ENCODE results near the gene GABBR2.

GRCh38 chr9:98361645-98362044 is 347.1 kb downstream of the GABBR2 start:
- TF ChIP-seq POLR2AphosphoS5 (IDR thresholded peaks at IDR 0.05; ENCODE audit: low read depth) (no peak), CTCF (conservative IDR thresholded peaks at IDR 0.05; ENCODE audit: low read depth in 2 of 2) (no peak), ZNF331 (CRISPR knock-in tag; IDR thresholded peaks at IDR 0.05; ENCODE audit: low read depth) (no peak), JUNB (IDR thresholded peaks at IDR 0.05; ENCODE audit: unreplicated experiment) (no peak), CREB1 (CRISPR knock-in tag; IDR thresholded peaks at IDR 0.05; ENCODE audit: low read depth) (no peak), EZH2 (IDR thresholded peaks at IDR 0.05; ENCODE audit: low read depth, unreplicated experiment) (no peak), REST (IDR thresholded peaks at IDR 0.05; ENCODE audit: unreplicated experiment) (no peak), EZH2phosphoT487 (IDR thresholded peaks at IDR 0.05; ENCODE audit: unreplicated experiment) (no peak), NANOG (IDR thresholded peaks at IDR 0.05; ENCODE audit: borderline replicate concordance) (no peak), ZNF114 (CRISPR knock-in tag; IDR thresholded peaks at IDR 0.05) (no peak), STAT1 (IDR thresholded peaks at IDR 0.05; ENCODE audit: unreplicated experiment) (no peak), ZNF462 (CRISPR knock-in tag; IDR thresholded peaks at IDR 0.05) (no peak), ETS1 (IDR thresholded peaks at IDR 0.05) (no peak)

Measured in GM23338 (cell line).